GM12872 (cell line): Measurements from ENCODE around the gene AP2A1.

Source experiments
- TF ChIP-seq, protein P1 (sequence below): IDR thresholded peaks from 3 replicates; pipeline ENCODE4 v1.5.1; 2011; ENCODE audit warnings: low read depth, mild to moderate bottlenecking, low read length, moderate library complexity; ENCODE audit not compliant: insufficient read depth

AP2A1 gene

DNA sequence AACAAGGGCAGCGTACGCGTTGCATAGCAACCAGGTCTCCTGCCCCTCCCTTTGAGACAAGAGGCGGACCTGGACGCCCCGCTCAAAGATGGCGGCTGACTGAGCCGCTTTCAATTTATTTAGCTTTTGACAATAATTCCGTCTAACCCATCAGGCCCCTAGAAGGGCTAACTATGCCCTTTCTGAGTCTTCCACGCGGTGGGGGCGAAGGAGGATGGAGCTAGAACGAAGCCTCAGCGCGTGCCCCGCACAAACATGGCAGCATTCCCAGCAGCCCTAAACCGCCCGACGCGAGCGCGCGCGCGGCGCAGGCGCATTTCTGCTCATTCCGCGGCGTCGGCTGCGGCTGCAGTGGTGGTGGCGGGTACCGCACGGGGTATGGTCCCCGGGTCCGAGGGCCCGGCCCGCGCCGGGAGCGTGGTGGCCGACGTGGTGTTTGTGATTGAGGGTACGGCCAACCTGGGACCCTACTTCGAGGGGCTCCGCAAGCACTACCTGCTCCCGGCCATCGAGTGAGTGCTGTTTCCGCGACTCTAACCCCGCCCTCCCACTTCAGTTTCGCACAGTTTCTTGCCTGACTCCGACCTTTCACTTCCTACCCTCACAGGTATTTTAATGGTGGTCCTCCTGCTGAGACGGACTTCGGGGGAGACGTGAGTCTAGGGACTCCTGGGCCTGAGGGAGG is 51.3 kb downstream of the AP2A1 start, which contains the start of gene MED25:
TSS of gene MED25 (plus strand) at position 326 of the 685 bp plus-strand sequence. CDS start at position 379, 53 bp downstream.
- TF ChIP-seq, protein P1, sequence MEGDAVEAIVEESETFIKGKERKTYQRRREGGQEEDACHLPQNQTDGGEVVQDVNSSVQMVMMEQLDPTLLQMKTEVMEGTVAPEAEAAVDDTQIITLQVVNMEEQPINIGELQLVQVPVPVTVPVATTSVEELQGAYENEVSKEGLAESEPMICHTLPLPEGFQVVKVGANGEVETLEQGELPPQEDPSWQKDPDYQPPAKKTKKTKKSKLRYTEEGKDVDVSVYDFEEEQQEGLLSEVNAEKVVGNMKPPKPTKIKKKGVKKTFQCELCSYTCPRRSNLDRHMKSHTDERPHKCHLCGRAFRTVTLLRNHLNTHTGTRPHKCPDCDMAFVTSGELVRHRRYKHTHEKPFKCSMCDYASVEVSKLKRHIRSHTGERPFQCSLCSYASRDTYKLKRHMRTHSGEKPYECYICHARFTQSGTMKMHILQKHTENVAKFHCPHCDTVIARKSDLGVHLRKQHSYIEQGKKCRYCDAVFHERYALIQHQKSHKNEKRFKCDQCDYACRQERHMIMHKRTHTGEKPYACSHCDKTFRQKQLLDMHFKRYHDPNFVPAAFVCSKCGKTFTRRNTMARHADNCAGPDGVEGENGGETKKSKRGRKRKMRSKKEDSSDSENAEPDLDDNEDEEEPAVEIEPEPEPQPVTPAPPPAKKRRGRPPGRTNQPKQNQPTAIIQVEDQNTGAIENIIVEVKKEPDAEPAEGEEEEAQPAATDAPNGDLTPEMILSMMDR: peak; percentile 14; the same call in 1 of the 3 replicates

DNA sequence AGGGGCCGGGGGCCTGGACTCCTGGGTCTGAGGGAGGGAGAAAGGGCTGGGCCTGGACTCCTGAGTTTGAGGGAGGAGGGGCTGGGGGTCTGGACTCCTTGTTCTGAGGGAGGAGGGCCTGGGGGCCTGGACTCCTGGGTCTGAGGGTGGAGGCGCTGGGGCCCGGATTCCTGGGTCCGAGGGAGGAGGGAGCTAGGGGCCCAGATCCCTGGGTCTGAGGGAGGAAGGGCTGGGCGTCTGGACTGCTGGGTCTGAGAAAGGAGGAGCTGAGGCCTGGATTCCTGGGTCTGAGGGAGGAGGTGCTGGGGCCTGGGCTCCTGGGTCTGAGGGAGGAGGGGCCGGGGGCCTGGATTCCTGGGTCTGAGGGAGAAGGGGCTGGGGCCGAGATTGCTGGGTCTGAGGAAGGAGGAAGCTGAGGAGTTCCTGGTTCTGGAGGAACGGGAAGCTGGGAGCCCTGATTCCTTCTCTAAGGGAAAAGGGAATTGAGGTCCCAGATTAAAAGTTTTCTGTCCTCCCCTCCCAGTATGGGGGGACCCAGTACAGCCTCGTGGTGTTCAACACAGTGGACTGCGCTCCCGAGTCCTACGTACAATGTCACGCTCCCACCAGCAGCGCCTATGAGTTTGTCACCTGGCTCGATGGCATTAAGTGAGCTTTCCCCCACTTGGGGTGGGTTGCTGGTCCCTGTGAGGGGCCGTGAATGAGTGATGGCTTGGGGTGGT is 52.0 kb downstream of the AP2A1 start:
- TF ChIP-seq, protein P1: no peak

DNA sequence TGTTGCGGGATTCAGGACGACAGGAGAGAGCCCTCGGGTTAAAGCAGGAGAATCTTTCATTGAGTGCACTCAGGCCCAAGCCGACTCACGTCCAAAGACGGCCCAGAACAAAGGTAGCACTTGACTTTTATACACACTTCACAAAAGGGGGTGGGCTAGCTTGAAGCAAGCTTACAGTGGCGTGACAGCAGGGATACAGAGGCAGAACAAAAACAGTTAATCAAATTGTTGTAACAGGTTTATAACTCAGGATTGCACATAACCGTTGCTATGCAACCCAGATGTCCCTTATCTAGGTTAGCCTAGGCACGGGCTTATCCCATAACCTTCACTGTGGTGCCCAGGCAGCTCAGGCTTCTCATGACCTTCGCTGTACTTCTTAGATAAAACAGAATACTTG is 53.3 kb downstream of the AP2A1 start:
- TF ChIP-seq, protein P1: no peak

DNA sequence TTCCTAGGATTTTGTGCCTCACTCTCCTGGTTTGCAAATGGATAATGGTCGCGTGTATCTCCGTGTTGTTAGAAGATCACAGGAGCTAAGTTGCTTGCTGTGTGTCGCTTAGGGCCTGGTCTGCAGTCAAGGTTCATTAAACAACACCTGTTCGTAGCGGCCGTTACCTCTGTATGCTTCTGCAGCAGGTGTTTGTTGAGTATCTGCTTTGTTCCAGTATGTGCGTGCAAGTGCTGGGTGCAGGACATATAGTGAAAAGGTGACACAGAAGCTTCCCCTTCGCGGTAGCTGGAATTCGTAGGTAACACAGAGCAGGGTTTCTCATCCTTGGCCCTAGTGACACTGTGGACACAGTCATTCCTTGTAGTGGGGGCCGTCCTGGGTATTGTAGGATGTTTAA is 56.7 kb downstream of the AP2A1 start:
- TF ChIP-seq, protein P1: no peak

DNA sequence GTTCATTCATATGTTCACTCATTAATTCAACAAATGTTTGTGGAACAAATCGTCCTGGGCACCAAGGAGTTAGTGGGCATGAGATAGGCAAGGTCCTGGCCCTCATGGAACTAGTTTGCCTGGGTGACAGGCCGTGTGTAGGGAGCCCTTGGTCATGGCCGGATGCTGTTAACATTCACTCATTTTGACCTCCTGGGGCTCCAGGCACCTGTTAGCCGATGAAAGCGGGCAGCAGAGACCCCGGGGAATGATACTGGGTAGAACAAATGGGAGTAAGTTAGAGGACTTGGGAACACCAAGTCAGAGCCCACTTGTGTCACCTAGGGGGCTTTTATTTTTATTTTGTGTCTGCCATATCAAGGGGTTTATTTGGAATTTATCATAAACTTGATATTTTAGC is 57.9 kb downstream of the AP2A1 start:
- TF ChIP-seq, protein P1: no peak

DNA sequence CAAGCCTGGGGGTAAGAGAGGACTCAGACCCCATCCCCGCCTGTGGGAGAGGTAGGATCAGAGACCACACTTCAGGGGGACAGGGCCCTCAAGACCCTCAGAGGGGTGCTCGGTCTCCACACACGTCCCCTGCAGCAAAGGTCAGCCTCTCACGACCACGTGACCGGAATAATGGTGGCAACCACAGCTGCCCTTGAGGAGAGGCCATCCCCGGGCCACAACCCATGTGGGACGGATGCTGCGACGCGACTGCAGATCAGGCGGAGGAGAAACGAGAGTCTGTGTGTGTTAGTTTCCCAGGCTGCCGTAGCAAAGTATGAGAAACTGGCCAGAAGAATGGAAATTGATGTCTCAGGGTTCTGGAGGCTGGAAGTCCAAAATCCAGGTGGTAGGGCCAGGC is 60.2 kb downstream of the AP2A1 start:
- TF ChIP-seq, protein P1: no peak

DNA sequence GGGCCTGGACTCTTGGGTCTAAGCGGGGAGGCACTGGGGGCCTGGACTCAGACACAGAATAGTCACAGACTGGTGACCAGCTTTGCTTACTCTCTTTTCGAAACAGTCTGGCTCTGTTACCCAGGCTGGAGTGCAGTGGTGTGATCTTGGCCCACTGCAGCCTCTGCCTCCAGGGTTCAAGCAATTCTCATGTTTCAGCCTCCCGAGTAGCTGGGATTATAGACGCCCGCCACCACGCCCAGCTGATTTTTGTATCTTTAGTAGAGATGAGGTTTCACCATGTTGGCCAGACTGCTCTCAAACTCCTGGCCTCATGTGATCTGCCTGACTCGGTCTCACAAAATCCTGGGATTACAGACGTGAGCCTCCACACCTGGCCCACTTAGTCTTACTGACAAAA is 62.4 kb downstream of the AP2A1 start:
- TF ChIP-seq, protein P1: no peak
